RPMI8226 (cell line): Measurements from ENCODE around the gene FAM237B.

Source experiments
- DNase-seq: peaks from one replicate; pipeline ENCODE4 v3.0.0-alpha.2; 2015

Gene FAM237B

GRCh38 chr7:90290244-90291113 lies 30.6 kb downstream of the FAM237B start:
- DNase-seq, result no peak

GRCh38 chr7:90288154-90288553 lies 33.0 kb downstream of the FAM237B start:
- no peak for DNase-seq

DNA sequence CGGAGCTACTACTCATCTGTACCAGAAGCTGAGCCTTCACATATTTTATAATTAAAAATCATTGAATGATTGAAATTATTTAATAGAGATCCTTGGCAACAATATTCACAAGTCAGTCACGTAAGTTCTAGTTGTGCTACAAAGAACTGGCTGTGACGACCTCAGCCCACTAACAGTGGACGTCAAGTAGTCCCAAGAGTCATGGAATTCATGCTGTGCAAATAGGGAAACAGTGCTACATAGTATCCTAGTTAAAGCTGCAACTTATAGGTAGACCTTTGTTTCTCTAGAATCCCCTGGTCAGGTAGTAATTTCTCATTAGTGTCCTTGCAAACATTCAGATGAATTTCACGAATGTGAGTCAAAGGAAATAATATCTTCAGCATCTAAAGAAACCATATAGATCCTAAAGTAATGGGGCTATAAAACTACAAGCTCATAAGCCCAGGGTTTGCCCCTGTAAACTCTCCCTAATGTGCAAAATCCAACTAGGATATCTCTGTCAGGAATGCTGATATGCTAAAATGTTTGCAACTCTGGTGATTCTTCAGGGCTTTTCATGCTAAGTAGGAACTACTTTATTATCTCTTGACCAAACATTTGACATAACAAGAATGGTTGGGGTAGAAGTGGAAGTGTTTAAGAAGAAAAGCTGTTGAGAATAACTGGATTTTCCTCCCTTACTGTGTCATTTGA lies 44.9 kb downstream of the FAM237B start:
- no peak for DNase-seq

- no peak for DNase-seq
Measured at GRCh38 chr7:90274161-90274560, 46.9 kb downstream of the FAM237B start.

- no peak for DNase-seq
Measured at GRCh38 chr7:90272242-90272641, 48.9 kb downstream of the FAM237B start.

DNA sequence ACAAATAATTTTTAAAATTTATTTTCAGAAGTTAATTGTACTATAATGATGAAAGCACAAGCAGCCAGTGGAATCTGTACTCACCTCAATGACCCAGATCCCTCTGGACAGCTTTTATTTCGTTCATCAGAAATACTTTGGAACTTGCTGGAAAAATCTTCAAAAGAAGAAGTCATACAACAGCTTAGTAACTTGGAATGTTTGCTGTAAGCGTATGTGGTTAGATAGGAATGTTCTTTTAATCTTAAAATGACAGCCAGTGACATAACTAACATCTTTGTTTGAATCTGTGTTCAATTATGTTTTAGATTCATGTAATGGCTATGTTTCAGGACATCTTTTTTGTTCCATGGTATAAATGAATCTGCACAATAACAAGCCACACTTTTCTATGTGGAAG lies 49.4 kb downstream of the FAM237B start:
- DNase-seq, result no peak

GRCh38 chr7:90270431-90271178 lies 50.5 kb downstream of the FAM237B start:
- DNase-seq, result no peak

DNA sequence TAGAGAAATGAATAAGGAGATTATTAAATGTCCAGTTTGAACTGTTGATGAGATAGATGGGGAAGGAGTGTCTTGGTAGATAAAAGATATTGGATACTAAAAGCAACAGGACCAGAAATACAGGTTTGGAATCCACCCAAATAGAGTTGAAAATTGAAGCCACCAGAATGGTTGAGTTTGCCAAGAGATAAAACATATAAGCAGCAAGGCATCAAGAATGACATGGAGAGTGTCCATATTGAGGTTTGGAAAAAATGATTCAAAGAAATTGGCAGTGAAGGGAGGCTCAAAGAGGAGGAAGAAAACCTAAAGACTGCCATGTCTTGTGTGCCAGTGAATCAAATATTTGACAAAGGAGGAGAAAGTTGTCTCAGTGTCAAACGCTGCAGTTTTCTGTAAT lies 51.9 kb downstream of the FAM237B start:
- DNase-seq, result no peak

DNA sequence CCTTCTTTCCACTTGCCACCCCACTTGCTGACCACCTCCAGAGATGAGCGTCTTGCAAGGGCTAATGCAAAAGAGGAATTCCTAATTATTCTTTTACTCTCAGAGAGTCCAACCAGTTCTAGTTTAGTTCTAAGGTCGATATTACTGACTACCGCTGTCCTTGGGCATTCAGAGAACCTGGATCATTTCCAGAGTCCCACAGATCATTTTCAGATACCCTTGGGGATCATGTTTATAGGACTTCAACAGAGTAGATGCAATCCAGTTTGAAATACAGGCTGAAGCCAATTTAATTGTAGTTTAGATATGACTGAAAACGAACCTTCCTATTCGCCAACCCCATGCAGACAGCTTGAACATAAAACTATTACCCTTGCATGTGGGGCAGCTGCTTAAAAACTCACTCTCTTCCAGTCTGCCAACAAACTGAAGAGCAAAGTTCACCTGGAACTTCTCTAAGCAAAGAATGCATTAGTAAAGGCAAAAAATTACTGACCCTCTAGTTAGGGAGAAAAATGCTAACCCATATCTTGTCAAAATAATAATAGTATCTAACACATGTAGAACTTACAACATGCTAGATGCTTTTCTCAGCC lies 53.7 kb downstream of the FAM237B start:
- no peak for DNase-seq

GRCh38 chr7:90266808-90267207 lies 54.3 kb downstream of the FAM237B start:
- DNase-seq, result no peak
